GM23248 (cell line): ENCODE measurements around the gene EEF2KMT.

ENCODE experiments used
- EZH2 ChIP-seq: fragments of 200-600 bp; sonication (generic); IDR thresholded peaks from 2 replicates; pipeline ENCODE4 v1.6.1; 2018; ENCODE audit warnings: antibody characterized with exemption, mild to moderate bottlenecking; ENCODE audit not compliant: insufficient read depth, poor library complexity, severe bottlenecking
- EZH2phosphoT487 ChIP-seq: fragments of 200-600 bp; sonication (generic); IDR thresholded peaks from 2 replicates; pipeline ENCODE4 v1.6.1; 2018; ENCODE audit warnings: antibody characterized with exemption, moderate library complexity, mild to moderate bottlenecking, low read depth; ENCODE audit not compliant: insufficient read depth

DNA sequence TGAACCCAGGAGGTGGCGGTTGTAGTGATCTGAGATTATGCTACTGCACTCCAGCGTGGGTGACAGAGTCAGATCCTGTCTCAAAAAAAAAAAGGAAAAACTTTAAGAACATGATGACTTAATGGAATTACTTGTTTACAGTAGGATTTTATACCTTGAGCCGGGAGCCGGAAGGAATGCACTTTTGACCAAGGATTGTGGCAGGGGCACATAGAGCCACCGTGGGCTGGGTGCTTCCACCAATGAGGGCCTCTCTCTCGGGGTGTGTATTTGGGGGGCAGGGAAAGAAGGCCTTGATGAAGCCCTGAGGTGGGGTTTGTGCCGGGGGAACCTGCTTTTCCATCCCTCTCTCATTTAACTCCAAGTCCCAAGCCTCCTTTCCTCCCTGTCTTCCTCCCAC, 57.1 kb downstream of the EEF2KMT start:
- TF ChIP-seq EZH2 (no peak), EZH2phosphoT487 (no peak)
